B cell (primary cell): ENCODE results near the gene PLBD2. TPM values are rescaled to one million over a fixed set of nuclear protein-coding genes. Genes with fewer than 3 reads are reported as not detected.

Experiments used
- ATAC-seq: fragments of 200-7000 bp; cut with Tn5 transposase; one replicate; pipeline ENCODE4 v1.10.0; 2021; ENCODE audit warnings: low read depth, mild to moderate bottlenecking, moderate number of reproducible peaks, moderate library complexity
- CTCF ChIA-PET: fragments of 350-600 bp; sonication (Branson Sonifier 250); formaldehyde crosslinking; loops from one replicate; lab custom pipeline; 2021; ENCODE audit warnings: antibody characterized with exemption, inconsistent platforms; lab: Charles Lee
- POLR2A ChIA-PET: fragments of 350-600 bp; sonication (Branson Sonifier 250); formaldehyde crosslinking; loops from one replicate; lab custom pipeline; 2021; ENCODE audit warnings: antibody characterized with exemption; lab: Charles Lee
- DNase-seq: peaks from one replicate; pipeline ENCODE4 v3.0.0; 2013
- H2AFZ ChIP-seq: 2 replicates; pipeline ENCODE4 v1.6.1; 2012; ENCODE audit warnings: mild to moderate bottlenecking, low read depth, low read length; ENCODE audit not compliant: insufficient read depth, poor library complexity, severe bottlenecking
- H3K27ac ChIP-seq, 2 donors: 1 replicate in 1 of 2; 2 replicates in 1 of 2; pipeline ENCODE4 v1.5.1; 2012 to 2013; ENCODE audit warnings: low read length in 2 of 2, mild to moderate bottlenecking in 2 of 2, moderate library complexity in 1 of 2
- H3K27me3 ChIP-seq, 4 experiments: fragments of 200-600 bp in 1 of 4; sonication (generic) in 1 of 4; replicated peaks in 1 of 4; 1 replicate in 2 of 4; 2 replicates in 2 of 4; pipeline versions ENCODE4 v1.6.1 to v1.7.0; 2013 to 2016; ENCODE audit warnings: low read length in 3 of 4, mild to moderate bottlenecking in 2 of 4, mixed read lengths in 1 of 4, moderate library complexity in 1 of 4; ENCODE audit not compliant: insufficient read depth in 4 of 4, control insufficient read depth in 3 of 4; ENCODE audit errors: control extremely low read depth in 1 of 4
- H3K36me3 ChIP-seq, 2 experiments: replicated peaks in 1 of 2; 1 replicate in 1 of 2; 2 replicates in 1 of 2; pipeline versions ENCODE4 v1.6.1 to v1.7.1; 2013; ENCODE audit warnings: low read length in 1 of 2; ENCODE audit not compliant: insufficient read depth in 2 of 2, control insufficient read depth in 1 of 2; ENCODE audit errors: control extremely low read depth in 1 of 2, extremely low read depth in 1 of 2
- H3K4me1 ChIP-seq, 2 donors: fragments of 200-600 bp in 1 of 2; sonication (generic) in 1 of 2; 1 replicate in 1 of 2; 2 replicates in 1 of 2; pipeline versions ENCODE4 v1.5.1 to v1.6.1; 2013 to 2017; ENCODE audit warnings: low read length in 2 of 2; ENCODE audit not compliant: control insufficient read depth in 2 of 2, insufficient read depth in 2 of 2
- H3K4me2 ChIP-seq: replicated peaks from 2 replicates; pipeline ENCODE3; 2012; ENCODE audit warnings: mild to moderate bottlenecking, low read depth, low read length; ENCODE audit not compliant: poor library complexity, severe bottlenecking
- H3K4me3 ChIP-seq, 5 experiments: fragments of 200-600 bp in 1 of 5; sonication (generic) in 1 of 5; 1 replicate in 3 of 5; 2 replicates in 2 of 5; pipeline versions ENCODE4 v1.5.1 to v1.7.0; 2011 to 2016; ENCODE audit warnings: low read length in 4 of 5, mild to moderate bottlenecking in 4 of 5, low read depth in 2 of 5, control low read depth in 1 of 5, moderate library complexity in 1 of 5; ENCODE audit not compliant: insufficient read depth in 1 of 5; ENCODE audit errors: control extremely low read depth in 1 of 5, extremely low read depth in 1 of 5
- H3K79me2 ChIP-seq: fragments of 200-600 bp; sonication (generic); one replicate; pipeline ENCODE4 v1.6.0; 2016; ENCODE audit warnings: low read length; ENCODE audit not compliant: control insufficient read depth, insufficient read depth
- H3K9ac ChIP-seq: fragments of 200-600 bp; sonication (generic); 2 replicates; pipeline ENCODE4 v1.6.1; 2017; ENCODE audit warnings: mild to moderate bottlenecking, low read length, moderate library complexity
- H3K9me3 ChIP-seq, 3 donors: one replicate each; pipeline versions ENCODE4 v1.6.1 to v1.7.1; 2013; ENCODE audit warnings: low read length in 2 of 3; ENCODE audit not compliant: control insufficient read depth in 2 of 3, insufficient read depth in 1 of 3; ENCODE audit errors: control extremely low read depth in 1 of 3
- H4K20me1 ChIP-seq: 2 replicates; pipeline ENCODE4 v1.6.0; 2012; ENCODE audit warnings: mild to moderate bottlenecking, low read length; ENCODE audit not compliant: insufficient read depth, control insufficient read depth, poor library complexity, severe bottlenecking
- H3K27ac Mint-ChIP-seq: one replicate; pipeline ENCODE4 v1.8.0; 2021; ENCODE audit warnings: mixed read lengths
- H3K27me3 Mint-ChIP-seq: one replicate; pipeline ENCODE4 v1.8.0; 2021; ENCODE audit warnings: mixed read lengths
- H3K4me1 Mint-ChIP-seq: one replicate; pipeline ENCODE4 v1.8.0; 2021; ENCODE audit warnings: mixed read lengths
- H3K4me3 Mint-ChIP-seq: one replicate; pipeline ENCODE4 v1.8.0; 2021; ENCODE audit warnings: mixed read lengths
- H3K9me3 Mint-ChIP-seq: one replicate; pipeline ENCODE4 v1.8.0; 2022; ENCODE audit warnings: mixed read lengths; ENCODE audit not compliant: insufficient read depth
- CTCF ChIP-seq: fragments of 200-600 bp; IDR thresholded peaks from one replicate; pipeline ENCODE4 v1.8.0; 2022; ENCODE audit warnings: antibody characterized with exemption, mild to moderate bottlenecking
- EZH2 ChIP-seq: IDR thresholded peaks from 2 replicates; pipeline ENCODE4 v1.6.1; 2012; ENCODE audit warnings: borderline replicate concordance, low read depth, mild to moderate bottlenecking, moderate library complexity, low read length; ENCODE audit not compliant: insufficient read depth, poor library complexity, severe bottlenecking
- WGBS: methylation state at CpG from one replicate; pipeline ENCODE4 v1.1.5; 2013; ENCODE audit warnings: missing lambda C conversion rate; ENCODE audit not compliant: insufficient coverage; 5-methylcytosine and 5-hydroxymethylcytosine counted together
- intact Hi-C: fragments of 100-400 bp; cut with micrococcal nuclease; formaldehyde crosslinking; loops from one replicate; pipeline ENCODE4 v1.10.0; 2022
- polyA plus RNA-seq: library from polyadenylated mRNA; depleted of rRNA; stranded (reverse); fragments of >200 nt; gene quantifications from 2 replicates; pipeline ENCODE4 v1.2.3, GENCODE V29; 2012
- total RNA-seq, 2 donors: library from RNA; stranded (reverse); fragments of 120-200 nt in 1 of 2; gene quantifications; 1 replicate in 1 of 2; 2 replicates in 1 of 2; pipeline versions ENCODE4 v1.2.3 to v1.2.4, GENCODE V29; 2013 to 2022

PLBD2 gene
- total and polyA plus RNA-seq, 2 donors (not counting 1 experiment from before 2014, with no cell fraction given) = 2.9 to 11.6 TPM

- Histone ChIP-seq H3K36me3 (peaks cover 0 to 11% of the 10 kb centered on the region in 2 experiments), H3K4me1 (peaks cover 0 to 7% of the 10 kb centered on the region in 2 donors), H3K9me3 (peaks cover 0 to 3% (median 0%) of the 10 kb centered on the region in 3 donors), H3K4me3 (no peak overlapping the region), H3K9ac (no peak overlapping the region), H2AFZ (no peak overlapping the region), H3K27ac (no peak overlapping the region), H4K20me1 (no peaks in the 10 kb centered on the region), H3K79me2 (no peaks in the 10 kb centered on the region), H3K27me3 (no peaks in the 10 kb centered on the region), H3K4me2 (no peak overlapping the region)
- H3K9me3 Mint-ChIP-seq = no peaks in the 10 kb centered on the region
- peaks cover 9% of the 10 kb centered on the region for H3K4me1 Mint-ChIP-seq
- intact Hi-C loops = no loop called here
- H3K27ac Mint-ChIP-seq = no peak overlapping the region
- WGBS = 98% methylated on average over 4 of the region's 6 CpGs
- H3K4me3 Mint-ChIP-seq = no peak overlapping the region
- ChIA-PET POLR2A (interaction anchor here (0.6 kb wide), 1 partner anchor 220 kb away, joined by 6 read pairs; no protein-coding TSS in a partner anchor), CTCF (interaction anchor here (1.5 kb wide), 1 partner anchor 10 kb away, joined by 3 read pairs; no protein-coding TSS in a partner anchor)
- DNase-seq = no peak
- no peak for ATAC-seq
- TF ChIP-seq CTCF = no peak
- TF ChIP-seq EZH2 = no peak
- H3K27me3 Mint-ChIP-seq = no peaks in the 10 kb centered on the region
These were observed 13.4 kb downstream of the PLBD2 start for GRCh38 chr12:113371808-113372207.

- intact Hi-C loops = no loop called here
These were observed 14.0 kb downstream of the PLBD2 start for GRCh38 chr12:113372371-113372770.

More at GRCh38 chr12:113372371-113372770, 14.0 kb downstream of the PLBD2 start:
- H3K4me1 ChIP-seq = peaks cover 0 to 7% of the 10 kb centered on the region in 2 donors
- Mint-ChIP-seq H3K27ac (no peak overlapping the region), H3K4me1 (peaks cover 9% of the 10 kb centered on the region), H3K27me3 (no peaks in the 10 kb centered on the region), H3K4me3 (no peak overlapping the region), H3K9me3 (no peaks in the 10 kb centered on the region)
- ChIA-PET POLR2A (no interaction called here), CTCF (no interaction called here)
- H3K27me3 ChIP-seq = no peaks in the 10 kb centered on the region
- no peak overlapping the region for H3K27ac ChIP-seq
- H3K4me2 ChIP-seq = no peak overlapping the region
- no peak overlapping the region for H3K4me3 ChIP-seq
- H4K20me1 ChIP-seq = no peaks in the 10 kb centered on the region
- WGBS = 100% methylated on average over 1 of the region's 9 CpGs
- peaks cover 0 to 3% (median 0%) of the 10 kb centered on the region in 3 donors for H3K9me3 ChIP-seq
- TF ChIP-seq CTCF = no peak
- TF ChIP-seq EZH2 = no peak
- H3K9ac ChIP-seq = no peak overlapping the region
- no peaks in the 10 kb centered on the region for H3K79me2 ChIP-seq
- peaks cover 0 to 11% of the 10 kb centered on the region in 2 experiments for H3K36me3 ChIP-seq
- H2AFZ ChIP-seq = no peak overlapping the region
- DNase-seq = no peak
- no peak for ATAC-seq
